Hepatocyte (in vitro differentiated cells): Measurements from ENCODE around the gene LDLRAD1. TPM values are rescaled to one million over a fixed set of nuclear protein-coding genes. Genes with fewer than 3 reads are reported as not detected.
"Not testable (repeated sequence)": the region's sequence is repeated elsewhere in the genome, so short reads cannot be mapped to it uniquely, and the experiment has no call there.

Experiments
- DNase-seq: peaks from one replicate; pipeline ENCODE4 v3.0.0-alpha.2; 2016; ENCODE audit warnings: low spot score
- H2AFZ ChIP-seq: fragments of 200-600 bp; sonication (generic); 2 replicates; pipeline ENCODE4 v1.6.0; 2016; ENCODE audit warnings: antibody characterized with exemption, mild to moderate bottlenecking
- H3K27ac ChIP-seq: fragments of 200-600 bp; sonication (generic); 2 replicates; pipeline ENCODE4 v1.5.1; 2016; ENCODE audit warnings: mild to moderate bottlenecking
- H3K27me3 ChIP-seq: fragments of 200-600 bp; sonication (generic); 2 replicates; pipeline ENCODE4 v1.6.1; 2016
- H3K36me3 ChIP-seq: fragments of 200-600 bp; sonication (generic); replicated peaks from 2 replicates; pipeline ENCODE4 v1.5.1; 2016; ENCODE audit warnings: low read depth; ENCODE audit not compliant: insufficient read depth
- H3K4me1 ChIP-seq: fragments of 200-600 bp; sonication (generic); 2 replicates; pipeline ENCODE4 v1.5.1; 2016; ENCODE audit warnings: mild to moderate bottlenecking, moderate library complexity; ENCODE audit not compliant: insufficient read depth
- H3K4me2 ChIP-seq: fragments of 200-600 bp; sonication (generic); 2 replicates; pipeline ENCODE4 v1.6.0; 2016
- H3K4me3 ChIP-seq: fragments of 200-600 bp; sonication (generic); 2 replicates; pipeline ENCODE4 v1.5.1; 2016; ENCODE audit warnings: mild to moderate bottlenecking
- H3K79me2 ChIP-seq: fragments of 200-600 bp; sonication (generic); 2 replicates; pipeline ENCODE4 v1.6.0; 2017; ENCODE audit warnings: mild to moderate bottlenecking
- H3K9me2 ChIP-seq: fragments of 200-600 bp; sonication (generic); replicated peaks from 2 replicates; pipeline ENCODE4 v1.6.0; 2017; ENCODE audit warnings: mild to moderate bottlenecking; ENCODE audit not compliant: insufficient read depth
- H3K9me3 ChIP-seq: fragments of 200-600 bp; sonication (generic); 2 replicates; pipeline ENCODE4 v1.5.1; 2016; ENCODE audit warnings: low read depth, mild to moderate bottlenecking
- H4K20me1 ChIP-seq: fragments of 200-600 bp; sonication (generic); 2 replicates; pipeline ENCODE4 v1.6.0; 2016; ENCODE audit warnings: mild to moderate bottlenecking; ENCODE audit not compliant: insufficient read depth, poor library complexity, severe bottlenecking
- EZH2 ChIP-seq: fragments of 200-600 bp; sonication (generic); IDR thresholded peaks from 2 replicates; pipeline ENCODE4 v1.6.1; 2016; ENCODE audit warnings: antibody characterized with exemption, mild to moderate bottlenecking, borderline replicate concordance
- EZH2phosphoT487 ChIP-seq: fragments of 200-600 bp; sonication (generic); IDR thresholded peaks from one replicate; pipeline ENCODE4 v1.6.1; 2018; ENCODE audit warnings: antibody characterized with exemption, mild to moderate bottlenecking, low read depth, moderate library complexity; ENCODE audit not compliant: unreplicated experiment, severe bottlenecking
- WGBS: methylation state at CpG from one replicate; pipeline ENCODE4 v1.1.6; 2016; ENCODE audit warnings: low lambda C conversion rate; ENCODE audit errors: missing lambda C conversion rate; 5-methylcytosine and 5-hydroxymethylcytosine counted together
- polyA plus RNA-seq: library from polyadenylated mRNA; unstranded; fragments of >200 nt; fragmentation: Nextera tagmentation; extraction: Ambion mirVana; gene quantifications from 2 replicates; pipeline ENCODE4 v1.2.1, GENCODE V29; 2016
- total RNA-seq: library from RNA; depleted of rRNA; stranded (reverse); fragments of >200 nt; gene quantifications from 2 replicates; pipeline ENCODE4 v1.2.3, GENCODE V29; 2014
- TF ChIP-seq, protein P1 (sequence below): fragments of 200-600 bp; sonication (generic); IDR thresholded peaks from 2 replicates; pipeline ENCODE4 v1.5.1; 2016; ENCODE audit warnings: antibody characterized with exemption, mild to moderate bottlenecking; ENCODE audit not compliant: poor library complexity

The LDLRAD1 gene
- total and polyA plus RNA-seq, 2 experiments from 2014 or later = 0.82 to 1.7 TPM

- no peak for DNase-seq
- no peak overlapping the region for H3K4me2 ChIP-seq
- H2AFZ ChIP-seq = peak overlapping the region; percentile 48
- no peak overlapping the region for H3K27ac ChIP-seq
- no peaks in the 10 kb centered on the region for H3K36me3 ChIP-seq
- H3K27me3 ChIP-seq = no peaks in the 10 kb centered on the region
- H4K20me1 ChIP-seq = no peaks in the 10 kb centered on the region
- no peaks in the 10 kb centered on the region for H3K79me2 ChIP-seq
- no peaks in the 10 kb centered on the region for H3K4me1 ChIP-seq
- WGBS = 38% methylated on average over 3 of the region's 3 CpGs
- H3K9me2 ChIP-seq = no peaks in the 10 kb centered on the region
- H3K9me3 ChIP-seq = no peaks in the 10 kb centered on the region
- H3K4me3 ChIP-seq = no peak overlapping the region
- TF ChIP-seq EZH2phosphoT487 (no peak), EZH2 (no peak)
- TF ChIP-seq, protein P1, sequence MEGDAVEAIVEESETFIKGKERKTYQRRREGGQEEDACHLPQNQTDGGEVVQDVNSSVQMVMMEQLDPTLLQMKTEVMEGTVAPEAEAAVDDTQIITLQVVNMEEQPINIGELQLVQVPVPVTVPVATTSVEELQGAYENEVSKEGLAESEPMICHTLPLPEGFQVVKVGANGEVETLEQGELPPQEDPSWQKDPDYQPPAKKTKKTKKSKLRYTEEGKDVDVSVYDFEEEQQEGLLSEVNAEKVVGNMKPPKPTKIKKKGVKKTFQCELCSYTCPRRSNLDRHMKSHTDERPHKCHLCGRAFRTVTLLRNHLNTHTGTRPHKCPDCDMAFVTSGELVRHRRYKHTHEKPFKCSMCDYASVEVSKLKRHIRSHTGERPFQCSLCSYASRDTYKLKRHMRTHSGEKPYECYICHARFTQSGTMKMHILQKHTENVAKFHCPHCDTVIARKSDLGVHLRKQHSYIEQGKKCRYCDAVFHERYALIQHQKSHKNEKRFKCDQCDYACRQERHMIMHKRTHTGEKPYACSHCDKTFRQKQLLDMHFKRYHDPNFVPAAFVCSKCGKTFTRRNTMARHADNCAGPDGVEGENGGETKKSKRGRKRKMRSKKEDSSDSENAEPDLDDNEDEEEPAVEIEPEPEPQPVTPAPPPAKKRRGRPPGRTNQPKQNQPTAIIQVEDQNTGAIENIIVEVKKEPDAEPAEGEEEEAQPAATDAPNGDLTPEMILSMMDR = no peak
These were observed 16.4 kb downstream of the LDLRAD1 start for GRCh38 chr1:54001591-54001990.

DNA sequence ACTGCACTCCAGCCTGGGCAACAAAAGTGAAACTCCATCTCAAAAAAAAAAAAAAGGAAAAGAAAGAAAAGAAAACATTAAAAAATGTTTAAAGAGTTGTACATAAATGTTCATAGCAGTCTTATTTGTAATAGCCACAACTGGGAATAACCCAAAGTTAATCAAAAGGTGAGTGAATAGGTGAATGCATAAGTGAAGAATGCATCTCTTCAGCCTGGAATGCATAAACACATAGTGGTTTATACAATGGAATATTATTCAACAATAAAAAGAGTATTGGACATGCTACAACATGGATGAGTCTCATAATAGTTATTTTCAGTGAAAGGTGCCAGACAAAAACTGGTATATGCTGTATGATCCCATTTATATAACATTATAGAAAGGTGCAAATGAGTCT is 18.1 kb downstream of the LDLRAD1 start:
- no peak for DNase-seq
- TF ChIP-seq EZH2phosphoT487 (no peak), EZH2 (no peak)
- TF ChIP-seq, protein P1 = no peak
- no peaks in the 10 kb centered on the region for H3K4me1 ChIP-seq

DNA sequence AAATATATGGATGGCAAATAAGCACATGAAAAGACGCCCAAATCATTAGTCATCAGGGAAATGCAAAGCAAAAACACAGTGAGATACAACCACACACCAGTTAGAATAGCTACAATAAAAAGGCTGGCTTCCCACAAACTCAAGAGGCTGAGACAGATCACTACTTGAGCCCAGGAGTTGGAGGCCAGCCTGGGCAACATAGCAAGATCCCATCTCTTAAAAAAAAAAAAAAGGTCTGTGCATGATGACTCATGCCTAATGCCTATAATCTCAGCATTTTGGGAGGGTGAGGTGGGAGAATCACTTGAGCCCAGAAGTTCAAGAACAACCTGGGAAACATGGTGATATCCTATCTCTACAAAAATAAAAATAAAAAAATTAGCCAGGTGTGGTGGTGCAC is 19.8 kb downstream of the LDLRAD1 start:
- no peak overlapping the region for H3K4me2 ChIP-seq
- H3K79me2 ChIP-seq = no peaks in the 10 kb centered on the region
- no peaks in the 10 kb centered on the region for H3K27me3 ChIP-seq
- H3K4me1 ChIP-seq = no peaks in the 10 kb centered on the region
- no peaks in the 10 kb centered on the region for H4K20me1 ChIP-seq
- no peaks in the 10 kb centered on the region for H3K36me3 ChIP-seq
- H2AFZ ChIP-seq = no peak overlapping the region
- H3K27ac ChIP-seq = no peak overlapping the region
- H3K9me3 ChIP-seq = no peaks in the 10 kb centered on the region
- DNase-seq = no peak
- TF ChIP-seq, protein P1 = no peak
- TF ChIP-seq EZH2 (no peak), EZH2phosphoT487 (no peak)
- WGBS = 92% methylated on average over 1 of the region's 1 CpG
- H3K4me3 ChIP-seq = no peak overlapping the region
- no peaks in the 10 kb centered on the region for H3K9me2 ChIP-seq

More for the DNA sequence above, 18.1 kb downstream of the LDLRAD1 start:
- H4K20me1 ChIP-seq = no peaks in the 10 kb centered on the region
- H3K4me3 ChIP-seq = no peak overlapping the region
- no peaks in the 10 kb centered on the region for H3K27me3 ChIP-seq
- H2AFZ ChIP-seq = no peak overlapping the region
- H3K79me2 ChIP-seq = no peaks in the 10 kb centered on the region
- H3K4me2 ChIP-seq = no peak overlapping the region
- H3K9me3 ChIP-seq = no peaks in the 10 kb centered on the region
- H3K9me2 ChIP-seq = no peaks in the 10 kb centered on the region
- H3K27ac ChIP-seq = no peak overlapping the region
- no peaks in the 10 kb centered on the region for H3K36me3 ChIP-seq

GRCh38 chr1:53995683-53996082 is 22.3 kb downstream of the LDLRAD1 start:
- no peak for DNase-seq
- no peaks in the 10 kb centered on the region for H3K79me2 ChIP-seq
- no peaks in the 10 kb centered on the region for H3K36me3 ChIP-seq
- no peak overlapping the region for H2AFZ ChIP-seq
- H3K4me2 ChIP-seq = no peak overlapping the region
- H3K4me1 ChIP-seq = no peaks in the 10 kb centered on the region
- H3K4me3 ChIP-seq = no peak overlapping the region
- TF ChIP-seq, protein P1 = no peak
- TF ChIP-seq EZH2 (no peak), EZH2phosphoT487 (no peak)
- H3K27ac ChIP-seq = no peak overlapping the region
- no peaks in the 10 kb centered on the region for H4K20me1 ChIP-seq
- 96% methylated on average over 1 of the region's 1 CpG for WGBS
- no peaks in the 10 kb centered on the region for H3K9me3 ChIP-seq
- H3K27me3 ChIP-seq = no peaks in the 10 kb centered on the region
- H3K9me2 ChIP-seq = no peaks in the 10 kb centered on the region

- not testable (repeated sequence) for DNase-seq, H4K20me1 ChIP-seq, H3K27ac ChIP-seq, H3K27me3 ChIP-seq, H3K36me3 ChIP-seq, H3K4me3 ChIP-seq, H2AFZ ChIP-seq, H3K4me1 ChIP-seq, H3K4me2 ChIP-seq, H3K9me2 ChIP-seq, H3K9me3 ChIP-seq, H3K79me2 ChIP-seq
- WGBS = 89% methylated on average over 2 of the region's 2 CpGs
These were observed 23.5 kb downstream of the LDLRAD1 start for GRCh38 chr1:53994516-53994915.
